Sigmoid colon (tissue), 4 donors: Measurements from ENCODE around the gene AGPAT2.

Source experiments
- CTCF ChIP-seq, 4 experiments: fragments of 450-650 bp in 3 of 4; fragments of 200-600 bp in 1 of 4; IDR thresholded peaks; one replicate each; pipeline ENCODE4 v1.5.1; 2016 to 2019; ENCODE audit warnings: antibody characterized with exemption in 4 of 4, mild to moderate bottlenecking in 3 of 4, moderate library complexity in 2 of 4
- POLR2A ChIP-seq, 2 donors: fragments of 450-650 bp; IDR thresholded peaks; one replicate each; pipeline ENCODE4 v1.6.1; 2016; ENCODE audit warnings: antibody characterized with exemption in 2 of 2, mild to moderate bottlenecking in 2 of 2, moderate library complexity in 2 of 2
- POLR2AphosphoS5 ChIP-seq, 4 donors: sonication (generic); formaldehyde crosslinking; IDR thresholded peaks; one replicate each; pipeline ENCODE4 v1.6.1; 2017; ENCODE audit warnings: antibody characterized with exemption in 4 of 4

- TF ChIP-seq CTCF (IDR thresholded peaks at IDR 0.05) = no peak
- TF ChIP-seq POLR2AphosphoS5 (IDR thresholded peaks at IDR 0.05) = no peak
- no peak for TF ChIP-seq POLR2A (IDR thresholded peaks at IDR 0.05)
These were observed 16.1 kb upstream of the AGPAT2 start for GRCh38 chr9:136703276-136703860.
